IMR-90 (cell line): ENCODE results near the gene CCDC170. TPM values are rescaled to one million over a fixed set of nuclear protein-coding genes. Genes with fewer than 3 reads are reported as not detected.

Source experiments
- ATAC-seq: fragments of 200-7000 bp; cut with Tn5 transposase; 2 replicates; pipeline ENCODE4 v1.9.1; 2020; ENCODE audit warnings: low read depth, mild to moderate bottlenecking, moderate library complexity
- BruUV-seq: library from RNA; stranded (reverse); fragments of 400-500 nt; replicated peaks from 2 replicates; lab custom pipeline; 2021; lab: Mats Ljungman, UMichigan
- CTCF ChIA-PET: fragments of 300-600 bp; formaldehyde crosslinking; extraction: SDS; loops from one replicate; lab custom pipeline; 2021; ENCODE audit warnings: antibody characterized with exemption; lab: Yijun Ruan, JAX
- POLR2A ChIA-PET: fragments of 300-600 bp; sonication (Branson Sonifier 250); formaldehyde crosslinking; loops from one replicate; lab custom pipeline; 2022; ENCODE audit warnings: antibody characterized with exemption; ENCODE audit not compliant: unreplicated experiment; lab: Charles Lee
- DNase-seq: peaks from one replicate; pipeline ENCODE4 v3.0.0; 2013
- H2AFZ ChIP-seq: replicated peaks from 2 replicates; pipeline ENCODE3; 2013; ENCODE audit warnings: low read length, mild to moderate bottlenecking; ENCODE audit not compliant: poor library complexity
- H2AK5ac ChIP-seq: 2 replicates; pipeline ENCODE4 v1.6.1; 2013; ENCODE audit warnings: low read depth, low read length, inconsistent platforms
- H2AK9ac ChIP-seq: replicated peaks from 2 replicates; pipeline ENCODE3; 2013; ENCODE audit warnings: mild to moderate bottlenecking, low read depth, low read length, moderate library complexity; ENCODE audit not compliant: poor library complexity
- H2BK120ac ChIP-seq: 2 replicates; pipeline ENCODE4 v1.6.1; 2013; ENCODE audit warnings: low read depth, low read length, inconsistent platforms
- H2BK15ac ChIP-seq: 3 replicates; pipeline ENCODE4 v1.6.1; 2013; ENCODE audit warnings: low read depth, low read length, inconsistent platforms
- H2BK20ac ChIP-seq: 2 replicates; pipeline ENCODE4 v1.6.1; 2013; ENCODE audit warnings: low read depth, mild to moderate bottlenecking, inconsistent platforms, low read length, moderate library complexity
- H2BK5ac ChIP-seq: 2 replicates; pipeline ENCODE4 v1.6.1; 2013; ENCODE audit warnings: mild to moderate bottlenecking, low read depth, low read length, inconsistent platforms; ENCODE audit not compliant: poor library complexity, severe bottlenecking
- H3K14ac ChIP-seq: replicated peaks from 2 replicates; pipeline ENCODE4 v1.6.1; 2013; ENCODE audit warnings: low read depth, low read length, inconsistent platforms
- H3K18ac ChIP-seq: 2 replicates; pipeline ENCODE4 v1.6.1; 2013; ENCODE audit warnings: low read depth, low read length, control low read depth
- H3K23ac ChIP-seq: 2 replicates; pipeline ENCODE4 v1.6.1; 2013; ENCODE audit warnings: low read depth, low read length, inconsistent platforms
- H3K27ac ChIP-seq: 2 replicates; pipeline ENCODE4 v1.5.1; 2013; ENCODE audit warnings: mild to moderate bottlenecking, control low read depth, low read length; ENCODE audit not compliant: insufficient read depth
- H3K27me3 ChIP-seq: 2 replicates; pipeline ENCODE4 v1.6.1; 2013; ENCODE audit warnings: low read length; ENCODE audit not compliant: control insufficient read depth, insufficient read depth
- H3K36me3 ChIP-seq: 2 replicates; pipeline ENCODE4 v1.6.1; 2013; ENCODE audit warnings: low read length, mixed read lengths; ENCODE audit not compliant: control insufficient read depth, insufficient read depth
- H3K4ac ChIP-seq: 2 replicates; pipeline ENCODE4 v1.6.1; 2013; ENCODE audit warnings: low read depth, low read length, inconsistent platforms
- H3K4me1 ChIP-seq: 2 replicates; pipeline ENCODE4 v1.6.1; 2013; ENCODE audit warnings: low read length, mixed read lengths; ENCODE audit not compliant: control insufficient read depth, insufficient read depth
- H3K4me2 ChIP-seq: 2 replicates; pipeline ENCODE4 v1.6.1; 2013; ENCODE audit warnings: low read depth, mild to moderate bottlenecking, control low read depth, low read length, moderate library complexity
- H3K4me3 ChIP-seq: 2 replicates; pipeline ENCODE4 v1.5.1; 2013; ENCODE audit warnings: low read depth, mild to moderate bottlenecking, control low read depth, low read length, moderate library complexity; ENCODE audit not compliant: insufficient read depth
- H3K56ac ChIP-seq: 2 replicates; pipeline ENCODE4 v1.6.1; 2013; ENCODE audit warnings: low read length, inconsistent platforms; ENCODE audit not compliant: insufficient read depth; ENCODE audit errors: extremely low read depth
- H3K79me1 ChIP-seq, 2 experiments: 2 replicates each; pipeline ENCODE4 v1.6.1; 2013; ENCODE audit warnings: low read length in 2 of 2, inconsistent platforms in 1 of 2, low read depth in 1 of 2
- H3K9ac ChIP-seq: 2 replicates; pipeline ENCODE4 v1.6.1; 2013; ENCODE audit warnings: low read depth, low read length, control low read depth
- H3K9me1 ChIP-seq: 2 replicates; pipeline ENCODE4 v1.6.1; 2013; ENCODE audit warnings: low read length, inconsistent platforms; ENCODE audit not compliant: insufficient read depth
- H3K9me3 ChIP-seq: 2 replicates; pipeline ENCODE4 v1.6.1; 2013; ENCODE audit warnings: low read length; ENCODE audit not compliant: control insufficient read depth, insufficient read depth
- H4K20me1 ChIP-seq: 2 replicates; pipeline ENCODE4 v1.6.1; 2013; ENCODE audit warnings: low read length, inconsistent platforms; ENCODE audit not compliant: insufficient read depth
- H4K5ac ChIP-seq: 2 replicates; pipeline ENCODE4 v1.6.1; 2013; ENCODE audit warnings: mild to moderate bottlenecking, low read depth, low read length, control low read depth
- H4K8ac ChIP-seq, 2 experiments: 2 replicates each; pipeline ENCODE4 v1.6.1; 2013; ENCODE audit warnings: low read depth in 2 of 2, low read length in 2 of 2, control low read depth in 1 of 2, inconsistent platforms in 1 of 2
- H4K91ac ChIP-seq: 2 replicates; pipeline ENCODE4 v1.6.1; 2013; ENCODE audit warnings: low read depth, low read length, inconsistent platforms; ENCODE audit not compliant: insufficient read depth
- BHLHE40 ChIP-seq: fragments of 150-350 bp; IDR thresholded peaks from 2 replicates; pipeline ENCODE4 v1.6.1; 2016; ENCODE audit warnings: mild to moderate bottlenecking, low read depth, low read length
- CEBPB ChIP-seq: IDR thresholded peaks from 2 replicates; pipeline ENCODE4 v1.6.1; 2012; ENCODE audit warnings: low read depth, low read length, improper control_type of control experiment
- CHD1 ChIP-seq: IDR thresholded peaks from 2 replicates; pipeline ENCODE4 v1.6.1; 2012; ENCODE audit warnings: low read depth, low read length, improper control_type of control experiment
- FOS ChIP-seq: fragments of 150-350 bp; IDR thresholded peaks from 2 replicates; pipeline ENCODE4 v1.6.1; 2016; ENCODE audit warnings: low read depth, low read length
- MAZ ChIP-seq: IDR thresholded peaks from 2 replicates; pipeline ENCODE4 v1.6.1; 2012; ENCODE audit warnings: low read depth, mild to moderate bottlenecking, low read length, improper control_type of control experiment, moderate library complexity, borderline replicate concordance
- MXI1 ChIP-seq: IDR thresholded peaks from 2 replicates; pipeline ENCODE4 v1.6.1; 2012; ENCODE audit warnings: low read depth, mild to moderate bottlenecking, low read length, moderate library complexity, borderline replicate concordance
- NFE2L2 ChIP-seq: fragments of 150-350 bp; IDR thresholded peaks from 2 replicates; pipeline ENCODE4 v1.6.1; 2016; ENCODE audit warnings: low read depth, mild to moderate bottlenecking, low read length
- POLR2A ChIP-seq: IDR thresholded peaks from 2 replicates; pipeline ENCODE4 v1.6.1; 2012; ENCODE audit warnings: mild to moderate bottlenecking, low read depth, low read length
- RAD21 ChIP-seq: IDR thresholded peaks from 2 replicates; pipeline ENCODE4 v1.6.1; 2012; ENCODE audit warnings: low read length, improper control_type of control experiment
- RCOR1 ChIP-seq: IDR thresholded peaks from 2 replicates; pipeline ENCODE4 v1.6.1; 2012; ENCODE audit warnings: mild to moderate bottlenecking, low read length, improper control_type of control experiment; ENCODE audit not compliant: insufficient replicate concordance
- RFX5 ChIP-seq: IDR thresholded peaks from 2 replicates; pipeline ENCODE4 v1.8.0; 2012; ENCODE audit warnings: low read depth, mild to moderate bottlenecking, low read length, moderate library complexity
- SMC3 ChIP-seq: fragments of 150-350 bp; IDR thresholded peaks from 2 replicates; pipeline ENCODE4 v1.6.1; 2016; ENCODE audit warnings: low read depth, mild to moderate bottlenecking, antibody characterized with exemption, low read length, moderate library complexity
- WGBS, 2 experiments: methylation state at CpG; one replicate each; pipeline versions ENCODE4 v1.1.5 to v1.1.7; 2013; ENCODE audit warnings: missing lambda C conversion rate in 2 of 2; ENCODE audit not compliant: insufficient read length in 1 of 2; ENCODE audit errors: extremely low coverage in 2 of 2; 5-methylcytosine and 5-hydroxymethylcytosine counted together
- dilution Hi-C: fragments of 300-500 bp; cut with HindIII; formaldehyde crosslinking; loops from one replicate; pipeline ENCODE4 v1.14.3; 2018; ENCODE audit warnings: low sequenced_read_pairs; ENCODE audit not compliant: unreplicated experiment
- in situ Hi-C: fragments of 300-500 bp; cut with MboI; formaldehyde crosslinking; loops from 3 replicates; pipeline ENCODE4 v1.14.3; 2019; ENCODE audit warnings: low sequenced_read_pairs, inconsistent platforms, mixed read lengths
- intact Hi-C: fragments of 100-400 bp; cut with micrococcal nuclease; formaldehyde crosslinking; loops from 2 replicates; pipeline ENCODE4 v1.10.0; 2022
- polyA plus RNA-seq, 3 experiments: library from polyadenylated mRNA; depleted of rRNA; stranded (reverse); fragments of >200 nt; gene quantifications; 2 replicates each; pipeline ENCODE4 v1.2.3, GENCODE V29; 2012; ENCODE audit warnings: low replicate concordance in 1 of 3
- total RNA-seq: library from RNA; depleted of rRNA; stranded (reverse); fragments of >200 nt; gene quantifications from 2 replicates; pipeline ENCODE4 v1.2.3, GENCODE V29; 2012
- TF ChIP-seq, protein P1 (sequence below): fragments of 150-350 bp; IDR thresholded peaks from 2 replicates; pipeline ENCODE4 v1.6.1; 2016; ENCODE audit warnings: low read depth, mild to moderate bottlenecking, low read length, moderate library complexity, borderline replicate concordance
- TF ChIP-seq, protein P2 (sequence below): fragments of 150-350 bp; IDR thresholded peaks from 2 replicates; pipeline ENCODE4 v1.6.1; 2017; ENCODE audit warnings: mild to moderate bottlenecking, antibody characterized with exemption, low read length, low read depth
- TF ChIP-seq, protein P3 (sequence below): conservative IDR thresholded peaks from 2 replicates; pipeline ENCODE4 v1.5.1; 2012; ENCODE audit warnings: mild to moderate bottlenecking, low read depth, low read length, improper control_type of control experiment

The CCDC170 gene
- total and polyA plus RNA-seq, 2 of the 4 experiments (the other 2 are of a cell fraction): 0.12 to 0.54 TPM

DNA sequence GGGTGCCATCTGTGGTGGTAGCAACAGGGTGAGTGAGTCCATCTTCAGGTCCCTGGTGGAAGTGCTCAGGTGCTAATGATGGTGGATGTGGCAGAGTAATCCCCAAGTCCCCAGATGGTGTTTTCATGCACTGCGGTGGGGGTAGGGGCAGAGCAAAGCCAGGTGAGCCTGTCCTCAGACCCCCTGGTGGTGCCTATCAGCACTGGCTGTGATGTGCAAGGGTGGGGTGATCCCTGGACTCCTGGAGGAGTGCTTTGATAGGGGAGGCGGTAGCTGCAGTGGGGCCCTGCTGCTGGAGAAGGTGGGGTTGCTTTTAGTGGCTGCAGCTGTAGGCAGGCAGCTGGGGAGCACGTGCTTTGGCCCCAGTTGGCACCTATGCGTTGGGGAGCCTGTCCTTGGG lies 70.8 kb downstream of the CCDC170 start:
- Histone ChIP-seq H3K79me1 (no peaks in the 10 kb centered on the region), H4K8ac (no peak overlapping the region), H3K9me1 (no peaks in the 10 kb centered on the region), H3K9me3 (peaks cover 5% of the 10 kb centered on the region; the same call in 1 of the 2 replicates), H3K27ac (no peak overlapping the region), H3K27me3 (no peaks in the 10 kb centered on the region), H3K4me3 (no peak overlapping the region), H3K4me1 (no peaks in the 10 kb centered on the region), H2AK5ac (no peak overlapping the region), H2BK120ac (no peak overlapping the region), H2BK15ac (no peak overlapping the region), H2BK5ac (no peak overlapping the region), H3K14ac (no peak overlapping the region), H3K4ac (no peak overlapping the region), H4K5ac (no peak overlapping the region), H3K4me2 (no peak overlapping the region), H2AFZ (no peak overlapping the region), H3K18ac (no peak overlapping the region), H3K23ac (no peak overlapping the region), H3K56ac (no peak overlapping the region), H2BK20ac (no peak overlapping the region), H4K20me1 (no peaks in the 10 kb centered on the region), H2AK9ac (no peak overlapping the region), H3K9ac (no peak overlapping the region), H4K91ac (no peak overlapping the region), H3K36me3 (no peaks in the 10 kb centered on the region)
- BruUV-seq: no TSS peak
- DNase-seq: no peak
- no CpG with 5 or more reads among the region's 4 CpGs for WGBS, 2 experiments
- no peak for TF ChIP-seq BHLHE40
- no peak for TF ChIP-seq MAZ
- no peak for TF ChIP-seq SMC3
- TF ChIP-seq, protein P1, sequence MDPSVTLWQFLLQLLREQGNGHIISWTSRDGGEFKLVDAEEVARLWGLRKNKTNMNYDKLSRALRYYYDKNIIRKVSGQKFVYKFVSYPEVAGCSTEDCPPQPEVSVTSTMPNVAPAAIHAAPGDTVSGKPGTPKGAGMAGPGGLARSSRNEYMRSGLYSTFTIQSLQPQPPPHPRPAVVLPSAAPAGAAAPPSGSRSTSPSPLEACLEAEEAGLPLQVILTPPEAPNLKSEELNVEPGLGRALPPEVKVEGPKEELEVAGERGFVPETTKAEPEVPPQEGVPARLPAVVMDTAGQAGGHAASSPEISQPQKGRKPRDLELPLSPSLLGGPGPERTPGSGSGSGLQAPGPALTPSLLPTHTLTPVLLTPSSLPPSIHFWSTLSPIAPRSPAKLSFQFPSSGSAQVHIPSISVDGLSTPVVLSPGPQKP: no peak
- TF ChIP-seq, protein P2, sequence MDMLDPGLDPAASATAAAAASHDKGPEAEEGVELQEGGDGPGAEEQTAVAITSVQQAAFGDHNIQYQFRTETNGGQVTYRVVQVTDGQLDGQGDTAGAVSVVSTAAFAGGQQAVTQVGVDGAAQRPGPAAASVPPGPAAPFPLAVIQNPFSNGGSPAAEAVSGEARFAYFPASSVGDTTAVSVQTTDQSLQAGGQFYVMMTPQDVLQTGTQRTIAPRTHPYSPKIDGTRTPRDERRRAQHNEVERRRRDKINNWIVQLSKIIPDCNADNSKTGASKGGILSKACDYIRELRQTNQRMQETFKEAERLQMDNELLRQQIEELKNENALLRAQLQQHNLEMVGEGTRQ: no peak
- TF ChIP-seq FOS: no peak
- TF ChIP-seq, protein P3, sequence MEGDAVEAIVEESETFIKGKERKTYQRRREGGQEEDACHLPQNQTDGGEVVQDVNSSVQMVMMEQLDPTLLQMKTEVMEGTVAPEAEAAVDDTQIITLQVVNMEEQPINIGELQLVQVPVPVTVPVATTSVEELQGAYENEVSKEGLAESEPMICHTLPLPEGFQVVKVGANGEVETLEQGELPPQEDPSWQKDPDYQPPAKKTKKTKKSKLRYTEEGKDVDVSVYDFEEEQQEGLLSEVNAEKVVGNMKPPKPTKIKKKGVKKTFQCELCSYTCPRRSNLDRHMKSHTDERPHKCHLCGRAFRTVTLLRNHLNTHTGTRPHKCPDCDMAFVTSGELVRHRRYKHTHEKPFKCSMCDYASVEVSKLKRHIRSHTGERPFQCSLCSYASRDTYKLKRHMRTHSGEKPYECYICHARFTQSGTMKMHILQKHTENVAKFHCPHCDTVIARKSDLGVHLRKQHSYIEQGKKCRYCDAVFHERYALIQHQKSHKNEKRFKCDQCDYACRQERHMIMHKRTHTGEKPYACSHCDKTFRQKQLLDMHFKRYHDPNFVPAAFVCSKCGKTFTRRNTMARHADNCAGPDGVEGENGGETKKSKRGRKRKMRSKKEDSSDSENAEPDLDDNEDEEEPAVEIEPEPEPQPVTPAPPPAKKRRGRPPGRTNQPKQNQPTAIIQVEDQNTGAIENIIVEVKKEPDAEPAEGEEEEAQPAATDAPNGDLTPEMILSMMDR: no peak
- TF ChIP-seq RCOR1: no peak
- TF ChIP-seq CHD1: no peak
- no peak for TF ChIP-seq MXI1
- TF ChIP-seq POLR2A: no peak
- TF ChIP-seq NFE2L2: no peak
- TF ChIP-seq RAD21: no peak
- no peak for TF ChIP-seq CEBPB
- TF ChIP-seq RFX5: no peak
- POLR2A ChIA-PET: no interaction called here
- dilution Hi-C loops: no loop called here
- CTCF ChIA-PET: interaction anchor here (1.3 kb wide), 1 partner anchor 16 kb away, joined by 3 read pairs; no protein-coding TSS in a partner anchor
- ATAC-seq: no peak
- intact Hi-C loops: no loop called here
- in situ Hi-C loops: no loop called here
